Measurements from ENCODE around the gene MCF2L2. TPM values are rescaled to one million over a fixed set of nuclear protein-coding genes. Genes with fewer than 3 reads are reported as not detected.
"Not testable (repeated sequence)": the region's sequence is repeated elsewhere in the genome, so short reads cannot be mapped to it uniquely, and the experiment has no call there.

Gene MCF2L2
- total RNA-seq, 3 donors from 2014 or later, result 0.84 to 2.7 (median 1.1) TPM

GRCh38 chr3:183472155-183472554, 43.7 kb upstream of the MCF2L2 start:
- DNase-seq, result no peak
- Histone ChIP-seq H3K4me3 (no peak overlapping the region), H3K36me3 (ENCODE audit: low read depth) (no peaks in the 10 kb centered on the region), H3K9me3 (no peaks in the 10 kb centered on the region), H3K4me1 (ENCODE audit: low read depth) (peaks cover 6% of the 10 kb centered on the region)
- intact Hi-C loops (cut with DNase I, micrococcal nuclease), result no loop called here
- no peak for ATAC-seq
- TF ChIP-seq, protein P1, sequence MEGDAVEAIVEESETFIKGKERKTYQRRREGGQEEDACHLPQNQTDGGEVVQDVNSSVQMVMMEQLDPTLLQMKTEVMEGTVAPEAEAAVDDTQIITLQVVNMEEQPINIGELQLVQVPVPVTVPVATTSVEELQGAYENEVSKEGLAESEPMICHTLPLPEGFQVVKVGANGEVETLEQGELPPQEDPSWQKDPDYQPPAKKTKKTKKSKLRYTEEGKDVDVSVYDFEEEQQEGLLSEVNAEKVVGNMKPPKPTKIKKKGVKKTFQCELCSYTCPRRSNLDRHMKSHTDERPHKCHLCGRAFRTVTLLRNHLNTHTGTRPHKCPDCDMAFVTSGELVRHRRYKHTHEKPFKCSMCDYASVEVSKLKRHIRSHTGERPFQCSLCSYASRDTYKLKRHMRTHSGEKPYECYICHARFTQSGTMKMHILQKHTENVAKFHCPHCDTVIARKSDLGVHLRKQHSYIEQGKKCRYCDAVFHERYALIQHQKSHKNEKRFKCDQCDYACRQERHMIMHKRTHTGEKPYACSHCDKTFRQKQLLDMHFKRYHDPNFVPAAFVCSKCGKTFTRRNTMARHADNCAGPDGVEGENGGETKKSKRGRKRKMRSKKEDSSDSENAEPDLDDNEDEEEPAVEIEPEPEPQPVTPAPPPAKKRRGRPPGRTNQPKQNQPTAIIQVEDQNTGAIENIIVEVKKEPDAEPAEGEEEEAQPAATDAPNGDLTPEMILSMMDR (IDR thresholded peaks at IDR 0.05), result no peak

DNA sequence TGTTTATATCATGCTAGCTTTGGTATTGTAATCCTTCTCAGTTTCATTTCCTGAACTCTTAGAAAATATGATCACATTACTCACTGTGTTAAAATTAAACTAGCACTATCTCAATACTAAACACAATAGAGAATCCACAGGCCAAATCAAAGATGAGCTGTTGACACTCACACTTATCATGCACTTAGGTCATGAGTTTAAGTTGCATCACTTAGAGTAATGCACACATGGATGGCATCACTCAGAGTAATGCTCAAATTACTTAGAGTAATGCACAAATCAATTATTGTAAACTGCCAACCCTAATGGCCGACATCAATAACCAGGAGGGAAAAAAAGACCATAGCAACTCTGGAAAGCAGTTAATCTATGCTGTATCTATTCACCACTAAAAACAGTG, 40.0 kb upstream of the MCF2L2 start:
- Histone ChIP-seq H3K4me1 (ENCODE audit: low read depth) (peaks cover 6% of the 10 kb centered on the region), H3K36me3 (ENCODE audit: low read depth) (no peaks in the 10 kb centered on the region), H3K9me3 (no peaks in the 10 kb centered on the region), H3K4me3 (no peak overlapping the region)
- DNase-seq (no peak), ATAC-seq (no peak)
- intact Hi-C loops (cut with DNase I, micrococcal nuclease), result loop anchor here (5.0 kb wide), 1 partner anchor 299 kb away; no protein-coding TSS in a partner anchor
- TF ChIP-seq, protein P1 (IDR thresholded peaks at IDR 0.05), result no peak

DNA sequence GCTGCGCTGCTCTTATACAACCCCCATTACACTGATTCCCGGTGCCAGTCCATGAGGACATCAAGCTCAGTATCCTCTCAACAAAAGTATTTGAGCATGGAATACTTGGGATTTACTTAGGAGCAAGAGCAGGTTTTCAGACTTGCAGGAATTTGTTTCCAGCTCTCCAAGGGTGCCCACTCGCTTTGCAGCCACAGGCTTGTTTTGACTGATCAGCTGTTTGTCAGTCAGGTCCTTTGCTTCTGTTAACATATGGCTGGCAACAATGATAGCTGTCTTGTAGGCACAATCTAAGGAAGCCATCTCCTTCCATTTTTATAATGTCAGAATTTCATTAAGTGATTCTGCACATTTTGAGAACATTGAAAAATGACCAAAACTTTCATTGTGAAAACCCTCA, 38.2 kb upstream of the MCF2L2 start:
- no peak for DNase-seq
- intact Hi-C loops (cut with DNase I, micrococcal nuclease), result loop anchor here (5.0 kb wide), 1 partner anchor 301 kb away; no protein-coding TSS in a partner anchor
- ATAC-seq, result no peak
- TF ChIP-seq, protein P1 (IDR thresholded peaks at IDR 0.05), result no peak
- Histone ChIP-seq H3K4me1 (ENCODE audit: low read depth) (peaks cover 6% of the 10 kb centered on the region), H3K9me3 (no peaks in the 10 kb centered on the region), H3K36me3 (ENCODE audit: low read depth) (no peaks in the 10 kb centered on the region), H3K4me3 (no peak overlapping the region)

- H3K36me3 ChIP-seq (ENCODE audit: low read depth); H3K4me3 ChIP-seq; H3K9me3 ChIP-seq; ATAC-seq; DNase-seq; H3K4me1 ChIP-seq (ENCODE audit: low read depth): not testable (repeated sequence)
- intact Hi-C loops (cut with DNase I, micrococcal nuclease), result loop anchor here (5.0 kb wide), 1 partner anchor 302 kb away; no protein-coding TSS in a partner anchor
These were observed 37.3 kb upstream of the MCF2L2 start for GRCh38 chr3:183465710-183466109.

GRCh38 chr3:183464480-183464879, 36.1 kb upstream of the MCF2L2 start:
- Histone ChIP-seq H3K4me1 (ENCODE audit: low read depth) (peaks cover 4% of the 10 kb centered on the region), H3K9me3 (no peaks in the 10 kb centered on the region), H3K36me3 (ENCODE audit: low read depth) (no peaks in the 10 kb centered on the region), H3K4me3 (no peak overlapping the region)
- intact Hi-C loops (cut with DNase I, micrococcal nuclease), result no loop called here
- TF ChIP-seq, protein P1 (IDR thresholded peaks at IDR 0.05), result no peak
- ATAC-seq (peak; percentile 52), DNase-seq (no peak)

DNA sequence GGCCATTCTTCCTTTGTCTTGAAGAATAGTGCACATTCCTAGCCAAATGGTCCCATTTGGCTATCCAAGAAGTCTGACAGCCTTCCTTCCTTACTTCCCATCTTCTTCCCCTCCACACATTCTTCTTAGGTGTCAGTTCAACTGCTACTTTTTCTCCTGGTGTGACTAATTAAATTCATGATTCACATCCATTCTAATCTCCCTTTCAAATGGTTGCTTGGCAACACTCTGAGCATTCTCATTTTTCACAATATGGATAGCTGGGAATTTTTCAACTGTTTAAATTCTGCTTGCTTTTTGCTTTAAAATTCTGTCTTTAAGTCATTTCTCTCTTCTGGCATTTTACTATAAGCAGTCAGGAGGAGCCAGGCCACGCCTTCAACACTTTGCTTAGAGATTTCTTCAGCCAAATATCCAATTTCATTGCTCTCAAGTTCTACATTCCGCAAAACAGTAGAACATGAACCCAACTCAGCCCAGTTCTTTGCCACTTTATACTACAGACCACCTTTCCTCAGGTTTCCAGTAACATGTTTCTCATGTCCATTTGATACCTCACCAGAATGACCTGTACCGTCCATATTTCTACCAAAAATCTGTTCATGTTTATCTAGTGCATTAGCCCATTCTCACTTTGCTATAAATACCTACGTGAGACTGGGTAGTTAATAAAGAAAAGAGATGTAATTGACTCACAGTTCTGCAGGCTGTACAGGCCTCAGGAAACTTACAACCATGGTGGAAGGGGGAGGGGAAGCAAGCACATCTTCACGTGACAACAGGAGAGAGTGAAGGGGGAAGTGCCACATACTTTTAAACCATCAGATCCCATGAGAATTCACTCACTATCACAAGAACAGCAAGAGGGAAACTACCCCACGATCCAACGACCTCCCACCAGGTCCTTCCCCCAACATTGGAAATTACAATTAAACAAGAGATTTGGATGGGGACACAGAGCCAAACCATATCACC, 31.9 kb upstream of the MCF2L2 start:
- intact Hi-C loops (cut with DNase I, micrococcal nuclease), result no loop called here
- DNase-seq (no peak), ATAC-seq (no peak)
- Histone ChIP-seq H3K9me3 (no peaks in the 10 kb centered on the region), H3K36me3 (ENCODE audit: low read depth) (no peaks in the 10 kb centered on the region), H3K4me3 (no peak overlapping the region), H3K4me1 (ENCODE audit: low read depth) (no peaks in the 10 kb centered on the region)
- TF ChIP-seq, protein P1 (IDR thresholded peaks at IDR 0.05), result no peak
